ENCODE results near the gene VIPR2.

DNA sequence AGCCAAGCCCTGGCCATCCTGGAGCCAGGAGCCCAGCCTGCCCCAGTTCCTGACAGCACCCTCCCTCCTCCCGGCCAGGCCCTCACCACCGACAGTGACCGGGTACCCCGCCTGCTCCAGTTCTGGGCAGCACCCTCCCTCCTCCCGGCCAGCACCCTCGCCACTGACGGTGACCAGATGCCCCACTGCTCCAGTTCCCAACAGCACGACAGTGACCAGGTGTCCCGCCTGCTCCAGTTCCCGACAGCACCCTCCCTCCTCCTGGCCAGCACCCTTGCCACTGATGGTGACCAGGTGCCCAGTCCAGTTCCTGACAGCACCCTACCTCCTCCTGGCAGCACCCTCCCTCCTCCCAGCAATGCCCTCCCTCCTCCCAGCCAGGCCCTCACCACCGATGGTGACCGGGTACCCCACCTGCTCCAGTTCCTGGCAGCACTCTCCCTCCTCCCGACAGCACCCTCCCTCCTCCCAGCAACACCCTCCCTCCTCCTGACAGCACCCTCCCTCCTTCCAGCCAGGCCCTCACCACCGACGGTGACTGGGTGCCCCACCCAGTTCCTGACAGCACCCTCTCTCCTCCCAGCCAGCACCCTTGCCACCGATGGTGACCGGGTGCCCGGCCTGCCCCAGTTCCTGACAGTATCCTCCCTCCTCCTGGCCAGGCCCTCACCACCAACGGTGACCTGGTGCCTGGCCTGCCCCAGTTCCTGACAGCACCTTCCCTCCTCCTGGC lies 40.3 kb downstream of the VIPR2 start:
- TF ChIP-seq, protein P1, sequence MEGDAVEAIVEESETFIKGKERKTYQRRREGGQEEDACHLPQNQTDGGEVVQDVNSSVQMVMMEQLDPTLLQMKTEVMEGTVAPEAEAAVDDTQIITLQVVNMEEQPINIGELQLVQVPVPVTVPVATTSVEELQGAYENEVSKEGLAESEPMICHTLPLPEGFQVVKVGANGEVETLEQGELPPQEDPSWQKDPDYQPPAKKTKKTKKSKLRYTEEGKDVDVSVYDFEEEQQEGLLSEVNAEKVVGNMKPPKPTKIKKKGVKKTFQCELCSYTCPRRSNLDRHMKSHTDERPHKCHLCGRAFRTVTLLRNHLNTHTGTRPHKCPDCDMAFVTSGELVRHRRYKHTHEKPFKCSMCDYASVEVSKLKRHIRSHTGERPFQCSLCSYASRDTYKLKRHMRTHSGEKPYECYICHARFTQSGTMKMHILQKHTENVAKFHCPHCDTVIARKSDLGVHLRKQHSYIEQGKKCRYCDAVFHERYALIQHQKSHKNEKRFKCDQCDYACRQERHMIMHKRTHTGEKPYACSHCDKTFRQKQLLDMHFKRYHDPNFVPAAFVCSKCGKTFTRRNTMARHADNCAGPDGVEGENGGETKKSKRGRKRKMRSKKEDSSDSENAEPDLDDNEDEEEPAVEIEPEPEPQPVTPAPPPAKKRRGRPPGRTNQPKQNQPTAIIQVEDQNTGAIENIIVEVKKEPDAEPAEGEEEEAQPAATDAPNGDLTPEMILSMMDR (IDR thresholded peaks at IDR 0.05), result no peak
- TF ChIP-seq POLR2A (IDR thresholded peaks at IDR 0.05), result no peak
